ENCODE measurements around the gene SPTB. TPM values are rescaled to one million over a fixed set of nuclear protein-coding genes. Genes with fewer than 3 reads are reported as not detected.

SPTB gene
- total RNA-seq, 1 experiment from 2014 or later, result 2.3 TPM

DNA sequence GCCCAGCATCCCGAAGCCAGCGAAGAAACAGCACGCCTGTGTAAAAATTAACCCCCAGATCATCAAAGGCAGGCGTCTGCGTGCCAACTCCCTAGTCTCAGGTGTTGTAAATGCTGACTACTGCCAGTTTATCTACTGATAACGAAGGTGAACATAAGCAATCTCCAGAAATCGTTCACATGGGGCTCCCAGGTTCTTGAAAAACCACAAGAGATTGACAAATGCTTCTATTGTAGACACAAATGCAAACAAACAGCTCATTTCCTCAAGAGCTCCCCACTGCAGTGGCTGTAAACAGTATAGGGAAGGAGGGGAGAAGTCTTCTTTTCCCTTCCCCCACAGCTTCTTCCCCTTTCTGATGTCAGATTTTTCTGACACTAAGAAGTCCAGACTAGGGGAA, 180.8 kb downstream of the SPTB start:
- Histone ChIP-seq H3K18ac (ENCODE audit: insufficient read length, low read depth, low read length) (no peak overlapping the region), H3K4me1 (ENCODE audit: insufficient read depth, low read length) (peaks cover 14% of the 10 kb centered on the region; the same call in 1 of the 2 replicates), H2BK20ac (ENCODE audit: low read depth, low read length, poor library complexity, severe bottlenecking) (no peak overlapping the region), H3K27ac (ENCODE audit: insufficient read length, low read depth, low read length) (no peak overlapping the region), H3T11ph (ENCODE audit: low read length) (no peak overlapping the region), H3K9me3 (ENCODE audit: control insufficient read depth, low read depth, low read length) (no peaks in the 10 kb centered on the region), H4K5ac (ENCODE audit: insufficient read length, low read depth, low read length) (no peak overlapping the region), H3K4me2 (ENCODE audit: insufficient read depth, insufficient read length, low read length) (no peak overlapping the region), H3K27me3 (ENCODE audit: insufficient read depth, low read length) (no peaks in the 10 kb centered on the region), H3K79me1 (ENCODE audit: insufficient read depth, low read depth, low read length, poor library complexity, severe bottlenecking) (no peaks in the 10 kb centered on the region), H2BK15ac (ENCODE audit: low read depth, low read length) (no peak overlapping the region), H3K23me2 (ENCODE audit: insufficient read length, low read depth, low read length, poor library complexity, severe bottlenecking) (peaks cover 12% of the 10 kb centered on the region), H4K20me1 (ENCODE audit: control insufficient read depth, insufficient read depth, insufficient read length) (no peaks in the 10 kb centered on the region), H3K56ac (ENCODE audit: insufficient read length, low read depth, low read length) (no peak overlapping the region), H2BK120ac (ENCODE audit: low read depth, low read length, poor library complexity, severe bottlenecking) (no peak overlapping the region), H2AFZ (ENCODE audit: low read length) (no peak overlapping the region), H3K4ac (ENCODE audit: low read depth, low read length) (no peak overlapping the region), H4K91ac (ENCODE audit: insufficient read length, low read depth, low read length) (no peak overlapping the region), H4K8ac (replicated peaks; ENCODE audit: insufficient read length, low read depth, low read length) (no peak overlapping the region), H3K79me2 (ENCODE audit: insufficient read depth, low read length) (no peaks in the 10 kb centered on the region), H3K9ac (ENCODE audit: extremely low read depth, insufficient read length, low read length) (no peak overlapping the region), H2AK5ac (ENCODE audit: insufficient read length, low read length) (no peak overlapping the region), H2BK5ac (ENCODE audit: insufficient read length, low read length) (no peak overlapping the region), H3K14ac (ENCODE audit: insufficient read depth, low read length) (no peak overlapping the region), H2BK12ac (ENCODE audit: insufficient read length, low read depth, low read length) (no peak overlapping the region), H3K23ac (ENCODE audit: insufficient read length, low read depth, low read length) (no peak overlapping the region)
- peaks cover 3% of the 10 kb centered on the region; the same call in 1 of the 2 replicates for H3K27me3 Mint-ChIP-seq (ENCODE audit: low read depth)
- H3K4me1 Mint-ChIP-seq, result peaks cover 49 to 59% of the 10 kb centered on the region in 2 experiments
- H3K9me3 Mint-ChIP-seq, result peaks cover 0 to 3% of the 10 kb centered on the region in 2 experiments; a peak in 1 of 5 replicates
- no peak for DNase-seq
- WGBS (ENCODE audit: extremely low coverage, insufficient read length, low lambda C conversion rate), result no CpG with 5 or more reads among the region's 7 CpGs
- TF ChIP-seq, protein P1, sequence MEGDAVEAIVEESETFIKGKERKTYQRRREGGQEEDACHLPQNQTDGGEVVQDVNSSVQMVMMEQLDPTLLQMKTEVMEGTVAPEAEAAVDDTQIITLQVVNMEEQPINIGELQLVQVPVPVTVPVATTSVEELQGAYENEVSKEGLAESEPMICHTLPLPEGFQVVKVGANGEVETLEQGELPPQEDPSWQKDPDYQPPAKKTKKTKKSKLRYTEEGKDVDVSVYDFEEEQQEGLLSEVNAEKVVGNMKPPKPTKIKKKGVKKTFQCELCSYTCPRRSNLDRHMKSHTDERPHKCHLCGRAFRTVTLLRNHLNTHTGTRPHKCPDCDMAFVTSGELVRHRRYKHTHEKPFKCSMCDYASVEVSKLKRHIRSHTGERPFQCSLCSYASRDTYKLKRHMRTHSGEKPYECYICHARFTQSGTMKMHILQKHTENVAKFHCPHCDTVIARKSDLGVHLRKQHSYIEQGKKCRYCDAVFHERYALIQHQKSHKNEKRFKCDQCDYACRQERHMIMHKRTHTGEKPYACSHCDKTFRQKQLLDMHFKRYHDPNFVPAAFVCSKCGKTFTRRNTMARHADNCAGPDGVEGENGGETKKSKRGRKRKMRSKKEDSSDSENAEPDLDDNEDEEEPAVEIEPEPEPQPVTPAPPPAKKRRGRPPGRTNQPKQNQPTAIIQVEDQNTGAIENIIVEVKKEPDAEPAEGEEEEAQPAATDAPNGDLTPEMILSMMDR (conservative IDR thresholded peaks at IDR 0.05), result no peak
- H3K27ac Mint-ChIP-seq, result peak overlapping the region in 1 of 3 experiments; percentile 70; a peak in 2 of 7 replicates
- no peak overlapping the region; a peak in 1 of 5 replicates for H3K4me3 Mint-ChIP-seq
- no peaks in the 10 kb centered on the region for H3K36me3 Mint-ChIP-seq (ENCODE audit: insufficient read depth in 1 of 3, low read depth in 3 of 3)
